GM15510 (cell line): ENCODE results near the gene GABRQ.
"Not testable (repeated sequence)": the region's sequence is repeated elsewhere in the genome, so short reads cannot be mapped to it uniquely, and the experiment has no call there.

Experiments used
- POLR2A ChIP-seq: IDR thresholded peaks from 3 replicates; pipeline ENCODE4 v1.6.1; 2011; ENCODE audit warnings: borderline replicate concordance; ENCODE audit not compliant: insufficient read length; ENCODE audit errors: extremely low read depth

GABRQ gene

GRCh38 chrX:152647978-152648377, 10.3 kb downstream of the GABRQ start:
- TF ChIP-seq POLR2A, result no peak

- no peak for TF ChIP-seq POLR2A
These were observed 14.4 kb downstream of the GABRQ start for GRCh38 chrX:152652060-152652459.

- TF ChIP-seq POLR2A, result no peak
These were observed 14.8 kb downstream of the GABRQ start for GRCh38 chrX:152652467-152652866.

GRCh38 chrX:152656087-152656486, 18.4 kb downstream of the GABRQ start:
- no peak for TF ChIP-seq POLR2A

GRCh38 chrX:152656890-152657289, 19.2 kb downstream of the GABRQ start:
- no peak for TF ChIP-seq POLR2A

- TF ChIP-seq POLR2A, result no peak
These were observed 20.6 kb downstream of the GABRQ start for GRCh38 chrX:152658302-152658701.

GRCh38 chrX:152663086-152663485, 25.4 kb downstream of the GABRQ start:
- TF ChIP-seq POLR2A, result no peak

- no peak for TF ChIP-seq POLR2A
These were observed 36.4 kb downstream of the GABRQ start for GRCh38 chrX:152674135-152674534.

- TF ChIP-seq POLR2A, result not testable (repeated sequence)
These were observed 60.5 kb downstream of the GABRQ start, which contains the start of gene MAGEA3 for GRCh38 chrX:152697952-152698931. Gene MAGEA3 (plus strand): TSS chrX:152698794. CDS start chrX:152700833, 2,039 bp downstream.
